Neuron (in vitro differentiated cells): Measurements from ENCODE around the gene MARCHF3.

Experiments used
- H2AFZ ChIP-seq: one replicate; pipeline ENCODE4 v1.6.1; 2013; ENCODE audit warnings: low read depth, mild to moderate bottlenecking, inconsistent platforms, low read length, moderate library complexity
- H3K27me3 ChIP-seq: one replicate; pipeline ENCODE4 v1.6.1; 2013; ENCODE audit warnings: low read length; ENCODE audit not compliant: insufficient read depth
- H3K36me3 ChIP-seq: one replicate; pipeline ENCODE4 v1.6.1; 2013; ENCODE audit warnings: low read length; ENCODE audit not compliant: insufficient read depth
- H3K4me1 ChIP-seq: one replicate; pipeline ENCODE4 v1.6.1; 2013; ENCODE audit warnings: low read length; ENCODE audit not compliant: insufficient read depth
- H3K4me3 ChIP-seq: 2 replicates; pipeline ENCODE4 v1.5.1; 2013; ENCODE audit warnings: mild to moderate bottlenecking, low read length, moderate library complexity
- H3K9me3 ChIP-seq: one replicate; pipeline ENCODE4 v1.6.1; 2013; ENCODE audit warnings: low read length

The MARCHF3 gene, protein sequence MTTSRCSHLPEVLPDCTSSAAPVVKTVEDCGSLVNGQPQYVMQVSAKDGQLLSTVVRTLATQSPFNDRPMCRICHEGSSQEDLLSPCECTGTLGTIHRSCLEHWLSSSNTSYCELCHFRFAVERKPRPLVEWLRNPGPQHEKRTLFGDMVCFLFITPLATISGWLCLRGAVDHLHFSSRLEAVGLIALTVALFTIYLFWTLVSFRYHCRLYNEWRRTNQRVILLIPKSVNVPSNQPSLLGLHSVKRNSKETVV

DNA sequence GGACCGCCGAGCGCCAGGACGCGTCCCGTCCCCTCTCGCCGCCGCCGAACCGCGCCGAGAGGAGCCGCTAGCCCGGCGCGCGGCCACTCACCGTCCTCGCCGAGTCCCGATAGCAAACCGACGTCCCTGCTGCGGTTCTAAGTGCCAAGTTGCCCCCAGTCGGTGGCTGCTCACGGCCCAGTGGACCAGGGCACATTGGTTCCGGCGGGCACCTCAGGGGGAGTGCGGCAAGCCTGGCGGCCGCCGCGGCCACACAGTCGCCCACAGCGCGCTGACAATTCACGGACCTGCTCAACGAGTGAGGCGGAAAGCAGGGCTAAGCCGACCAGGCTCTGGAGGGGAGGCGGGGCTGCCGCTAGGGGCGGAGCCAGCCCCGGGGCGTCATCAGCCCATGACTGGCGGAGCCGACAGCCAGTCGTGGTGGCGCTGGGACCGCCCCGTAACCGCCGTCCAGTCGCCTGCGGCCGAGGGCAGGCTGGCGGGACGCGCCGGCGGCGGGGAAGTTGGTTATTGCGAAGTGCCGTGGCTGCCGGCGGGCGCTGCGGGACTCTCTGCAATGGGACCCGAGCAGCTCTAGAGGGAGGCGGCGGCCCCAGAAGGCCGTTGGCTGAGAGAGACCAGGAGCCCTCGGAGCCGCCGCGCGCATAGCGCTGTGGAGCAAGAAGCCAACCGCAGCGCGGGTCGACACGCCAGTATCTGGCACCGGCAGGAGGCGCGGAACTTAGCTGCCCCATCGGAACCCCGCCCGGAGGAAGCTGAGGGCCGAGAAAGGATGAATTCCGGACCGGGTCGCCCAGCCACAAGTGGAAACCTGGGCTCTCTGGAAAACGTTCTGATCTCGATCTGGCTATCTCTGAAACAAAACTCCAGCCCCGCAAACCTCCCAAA, at the start of gene MARCHF3:
TSS of gene MARCHF3 (minus strand) at position 300 of the 888 bp plus-strand sequence. CDS start 112,387 bp downstream, outside the sequence.
- Histone ChIP-seq H3K36me3 (no peaks in the 10 kb centered on the region), H3K9me3 (peaks cover 3% of the 10 kb centered on the region), H3K4me1 (peaks cover 37% of the 10 kb centered on the region), H3K4me3 (peak within 1 kb of the TSS; percentile 92), H2AFZ (peak within 1 kb of the TSS; percentile 98), H3K27me3 (peaks cover 3% of the 10 kb centered on the region)

DNA sequence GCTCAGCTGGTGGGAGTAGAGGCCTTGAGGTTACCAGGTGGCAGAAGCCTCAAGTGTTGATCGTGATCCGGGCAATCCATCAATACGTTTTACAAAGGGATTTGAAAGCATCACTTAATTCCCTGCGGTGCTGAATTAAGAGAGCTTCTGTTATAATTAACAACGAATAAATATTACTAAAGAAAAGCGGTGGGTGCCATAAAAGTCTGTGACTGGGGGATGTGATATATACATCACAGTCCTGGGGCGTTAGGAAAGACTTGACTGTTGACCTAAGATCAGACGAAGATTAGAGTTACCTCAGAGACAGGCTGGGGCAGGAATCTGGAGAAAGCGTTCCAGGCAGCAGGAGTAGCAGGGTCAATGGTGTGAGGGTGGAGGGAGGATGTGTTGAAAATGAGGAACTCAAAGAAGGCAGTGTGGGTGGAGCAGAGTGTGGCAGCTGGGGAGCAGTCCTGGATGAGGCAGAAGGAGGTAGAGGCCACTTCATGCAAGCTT, 49.7 kb upstream of the MARCHF3 start:
- Histone ChIP-seq H3K4me3 (no peak overlapping the region), H3K36me3 (no peaks in the 10 kb centered on the region), H2AFZ (no peak overlapping the region), H3K27me3 (no peaks in the 10 kb centered on the region), H3K9me3 (no peaks in the 10 kb centered on the region), H3K4me1 (peaks cover 24% of the 10 kb centered on the region)

DNA sequence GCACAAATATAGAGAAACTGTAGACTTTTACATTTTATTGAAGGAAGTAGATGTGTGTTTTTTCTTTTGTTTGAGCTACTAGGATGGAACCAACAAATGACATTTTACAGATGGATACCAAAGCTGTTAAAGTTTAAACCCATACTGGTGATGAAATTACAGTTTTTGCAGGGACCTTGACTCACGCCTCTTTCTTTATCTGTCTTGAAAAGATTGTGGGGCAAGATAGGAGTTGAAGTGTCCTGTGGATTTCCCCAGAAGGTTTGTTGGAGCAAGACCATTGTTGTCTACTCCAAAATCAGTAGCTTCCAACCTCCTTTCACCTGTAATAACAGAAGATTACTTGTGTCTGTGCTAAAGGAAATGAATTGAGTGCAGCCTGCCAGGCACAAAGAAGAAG, 47.0 kb upstream of the MARCHF3 start:
- Histone ChIP-seq H3K4me1 (peaks cover 19% of the 10 kb centered on the region), H3K4me3 (no peak overlapping the region), H3K9me3 (no peaks in the 10 kb centered on the region), H3K36me3 (no peaks in the 10 kb centered on the region), H3K27me3 (no peaks in the 10 kb centered on the region), H2AFZ (no peak overlapping the region)

DNA sequence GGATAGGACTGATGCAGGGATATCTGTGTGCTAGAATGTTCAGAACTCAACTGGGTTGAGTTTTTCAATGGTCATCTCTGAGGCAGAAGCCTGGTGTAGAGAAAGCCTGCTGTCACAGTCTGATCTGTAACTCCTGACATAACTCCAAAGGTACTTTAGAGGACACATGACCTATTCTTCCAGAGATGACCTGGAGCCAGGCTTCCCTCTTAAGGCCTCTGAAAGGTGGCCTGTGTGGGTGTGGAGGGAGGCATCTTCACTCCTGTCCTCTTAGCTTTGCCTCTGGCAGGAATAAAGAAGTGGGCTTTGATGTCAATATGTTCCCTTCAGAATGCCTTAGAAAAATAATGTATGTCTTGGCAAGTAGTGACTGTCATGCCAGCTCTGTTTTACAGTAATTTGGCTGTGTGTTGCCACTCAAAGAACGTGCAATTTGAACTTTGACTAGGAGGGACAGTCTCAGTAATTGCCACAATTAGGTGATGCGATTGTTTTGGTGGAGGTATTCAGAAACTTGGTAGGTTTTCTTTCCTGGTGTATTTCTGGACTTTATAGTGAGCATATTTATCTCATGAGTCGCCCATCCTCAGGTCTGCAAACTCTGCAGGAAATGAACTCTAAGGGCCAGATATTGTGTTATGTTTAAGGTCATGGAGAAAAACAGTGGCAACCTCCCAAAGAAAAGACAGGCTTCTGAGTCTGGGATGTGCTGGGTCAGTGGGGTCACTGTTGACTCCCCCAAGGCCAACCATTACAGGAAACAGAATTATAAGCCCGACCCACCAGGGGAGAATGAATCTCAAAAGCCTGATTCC, 46.2 kb upstream of the MARCHF3 start:
- H3K4me3 ChIP-seq = no peak overlapping the region
- no peaks in the 10 kb centered on the region for H3K9me3 ChIP-seq
- H3K36me3 ChIP-seq = no peaks in the 10 kb centered on the region
- H3K4me1 ChIP-seq = peaks cover 19% of the 10 kb centered on the region
- no peak overlapping the region for H2AFZ ChIP-seq
- no peaks in the 10 kb centered on the region for H3K27me3 ChIP-seq

DNA sequence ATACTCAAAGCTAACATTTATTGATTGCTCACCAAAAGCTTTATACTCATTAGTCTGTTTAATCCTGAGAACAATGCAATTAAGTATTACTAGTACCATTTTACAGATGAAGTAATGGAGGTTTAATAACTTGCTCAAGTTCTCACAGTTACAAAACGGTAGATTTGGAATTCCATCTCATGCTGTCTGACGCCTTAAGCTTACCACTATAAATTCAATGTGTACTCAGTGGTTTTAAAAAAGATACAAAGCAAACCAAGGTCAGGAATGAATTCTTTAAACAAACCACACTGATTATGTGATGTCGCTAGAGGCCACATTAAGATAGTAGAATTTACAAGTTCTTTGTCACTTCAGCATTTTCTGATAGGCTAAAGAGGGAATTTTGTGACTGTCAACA, 44.1 kb upstream of the MARCHF3 start:
- no peaks in the 10 kb centered on the region for H3K9me3 ChIP-seq
- H3K4me1 ChIP-seq = peaks cover 12% of the 10 kb centered on the region
- H3K27me3 ChIP-seq = no peaks in the 10 kb centered on the region
- no peak overlapping the region for H3K4me3 ChIP-seq
- H2AFZ ChIP-seq = no peak overlapping the region
- no peaks in the 10 kb centered on the region for H3K36me3 ChIP-seq

DNA sequence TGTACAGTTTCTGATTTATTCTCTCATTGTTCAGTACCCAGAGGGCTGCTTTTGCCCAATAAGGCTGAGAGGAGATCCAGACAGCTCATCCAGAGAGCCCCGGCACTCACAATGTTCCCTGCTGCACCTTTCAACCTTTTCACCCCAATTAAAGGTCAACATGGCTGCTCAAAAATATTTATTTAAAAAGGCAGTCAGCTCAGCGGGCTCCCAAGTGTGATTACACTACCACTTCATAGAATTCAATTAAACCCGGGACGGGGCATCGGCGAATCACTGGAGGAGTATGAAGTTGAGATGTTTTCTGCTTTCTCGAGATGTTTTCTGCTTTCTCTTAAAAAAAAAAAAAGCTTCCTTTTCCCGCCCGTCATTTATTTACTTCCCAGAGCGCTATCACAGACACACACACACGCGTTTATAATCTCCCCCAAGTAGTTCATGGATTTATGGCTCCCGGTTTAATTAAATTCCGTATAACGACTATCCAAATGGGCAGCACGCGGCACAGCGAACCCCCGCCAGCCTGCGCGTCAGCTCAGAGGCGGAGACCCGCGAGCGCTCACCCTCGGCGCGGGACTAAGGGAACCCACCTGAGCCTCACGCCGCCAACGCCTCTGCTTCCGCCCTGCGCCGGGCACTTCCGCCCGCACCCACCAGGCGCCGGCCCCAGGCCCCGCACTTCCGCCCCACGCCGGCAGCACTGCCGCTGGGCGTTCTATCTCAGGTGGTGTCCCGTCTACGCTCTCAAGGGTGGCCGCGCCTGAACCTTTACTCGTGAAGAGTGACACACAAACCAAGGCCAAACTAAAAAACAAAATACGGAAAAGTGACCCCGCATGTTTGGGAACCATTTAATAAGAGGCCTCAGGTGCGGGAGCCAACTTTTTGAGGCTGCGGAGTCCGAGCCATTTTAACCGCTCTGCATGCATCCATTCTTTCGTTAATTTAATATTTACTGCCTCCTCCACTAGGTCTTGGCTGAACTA, 42.8 kb upstream of the MARCHF3 start, which contains the start of gene C5orf63:
TSS of gene C5orf63 (minus strand) at position 642 of the 986 bp plus-strand sequence. CDS start 14,507 bp downstream, outside the sequence.
- H2AFZ ChIP-seq = no peak within 1 kb of the TSS
- no peaks in the 10 kb centered on the region for H3K27me3 ChIP-seq
- H3K4me1 ChIP-seq = peaks cover 15% of the 10 kb centered on the region
- H3K36me3 ChIP-seq = no peaks in the 10 kb centered on the region
- no peaks in the 10 kb centered on the region for H3K9me3 ChIP-seq
- H3K4me3 ChIP-seq = no peak within 1 kb of the TSS

DNA sequence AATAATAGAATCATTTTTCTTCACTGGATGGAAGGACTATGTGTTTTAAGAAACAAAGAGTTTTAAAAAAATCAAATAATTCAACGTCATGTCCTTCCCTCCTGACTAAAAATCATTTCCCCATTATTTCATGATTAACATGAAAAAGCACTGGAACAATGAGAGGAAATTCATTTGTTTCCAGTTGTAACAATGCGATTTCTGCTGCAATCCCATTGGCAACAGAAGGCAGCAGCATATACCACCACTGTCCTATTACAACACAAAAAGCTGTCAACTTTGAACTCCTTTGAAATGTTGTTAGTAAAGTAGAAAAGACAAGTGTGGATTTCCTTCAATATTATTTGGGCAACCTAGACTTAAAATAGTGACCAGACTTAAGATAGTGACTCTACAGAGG, 39.9 kb upstream of the MARCHF3 start:
- Histone ChIP-seq H3K4me1 (peaks cover 3% of the 10 kb centered on the region), H3K36me3 (no peaks in the 10 kb centered on the region), H3K4me3 (no peak overlapping the region), H3K27me3 (no peaks in the 10 kb centered on the region), H3K9me3 (no peaks in the 10 kb centered on the region), H2AFZ (no peak overlapping the region)

DNA sequence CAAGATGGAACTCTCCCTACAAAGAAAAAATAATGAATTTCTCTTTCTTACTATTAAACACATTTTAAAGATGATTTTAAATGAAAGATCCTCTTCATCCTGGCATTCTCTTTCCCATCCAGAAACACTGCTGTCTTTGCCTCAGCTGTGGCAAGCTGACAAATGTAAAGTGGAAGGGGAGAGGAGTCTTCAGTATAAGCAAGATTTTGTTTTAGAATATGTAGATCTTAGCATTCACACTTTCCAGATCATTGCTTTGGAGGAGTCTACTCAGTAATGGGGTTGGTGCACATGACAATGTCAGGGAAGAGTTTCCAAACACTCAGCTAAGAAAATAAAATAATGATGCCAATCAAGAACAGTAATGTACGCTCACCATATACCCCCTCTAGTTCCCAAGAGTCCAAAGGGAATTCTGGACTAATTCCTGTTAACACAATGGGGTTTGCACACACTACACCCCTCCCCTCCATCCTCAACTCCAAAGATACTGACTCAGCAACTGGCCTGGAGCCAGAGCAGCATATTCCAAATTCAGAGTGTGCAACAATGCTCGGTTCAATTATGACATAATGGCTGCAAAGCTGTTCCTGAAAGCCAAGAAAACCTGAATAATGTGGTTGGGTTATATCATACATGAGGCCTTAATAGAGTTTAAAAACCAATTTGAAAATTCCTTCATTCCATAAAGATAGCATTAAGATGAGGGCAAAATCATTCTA, 38.3 kb upstream of the MARCHF3 start:
- Histone ChIP-seq H3K9me3 (no peaks in the 10 kb centered on the region), H2AFZ (no peak overlapping the region)

DNA sequence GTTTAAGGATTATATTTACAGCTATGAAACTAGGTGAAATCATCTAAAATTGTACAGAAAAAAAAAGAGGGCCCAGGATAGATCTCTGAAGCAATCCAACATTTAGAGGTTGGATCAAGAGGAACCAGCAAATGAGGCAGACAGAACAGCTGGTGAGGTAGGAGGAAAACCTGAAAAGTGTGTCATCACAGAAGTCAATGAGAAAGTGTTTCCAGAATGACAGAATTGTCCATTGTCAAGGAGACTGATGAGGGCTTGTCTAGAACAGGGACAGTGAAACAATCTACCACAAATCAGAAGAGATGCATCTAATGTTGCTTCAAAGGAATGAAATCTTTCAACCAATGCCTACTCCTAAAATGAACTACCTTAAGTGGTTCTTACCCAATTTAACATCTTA, 36.4 kb upstream of the MARCHF3 start:
- Histone ChIP-seq H3K9me3 (no peaks in the 10 kb centered on the region), H3K4me1 (peaks cover 23% of the 10 kb centered on the region), H3K36me3 (no peaks in the 10 kb centered on the region), H3K27me3 (no peaks in the 10 kb centered on the region), H2AFZ (no peak overlapping the region), H3K4me3 (no peak overlapping the region)

More for the DNA sequence above, 38.3 kb upstream of the MARCHF3 start:
- H3K4me1 ChIP-seq = peaks cover 14% of the 10 kb centered on the region
- no peak overlapping the region for H3K4me3 ChIP-seq
- H3K36me3 ChIP-seq = no peaks in the 10 kb centered on the region
- H3K27me3 ChIP-seq = no peaks in the 10 kb centered on the region

DNA sequence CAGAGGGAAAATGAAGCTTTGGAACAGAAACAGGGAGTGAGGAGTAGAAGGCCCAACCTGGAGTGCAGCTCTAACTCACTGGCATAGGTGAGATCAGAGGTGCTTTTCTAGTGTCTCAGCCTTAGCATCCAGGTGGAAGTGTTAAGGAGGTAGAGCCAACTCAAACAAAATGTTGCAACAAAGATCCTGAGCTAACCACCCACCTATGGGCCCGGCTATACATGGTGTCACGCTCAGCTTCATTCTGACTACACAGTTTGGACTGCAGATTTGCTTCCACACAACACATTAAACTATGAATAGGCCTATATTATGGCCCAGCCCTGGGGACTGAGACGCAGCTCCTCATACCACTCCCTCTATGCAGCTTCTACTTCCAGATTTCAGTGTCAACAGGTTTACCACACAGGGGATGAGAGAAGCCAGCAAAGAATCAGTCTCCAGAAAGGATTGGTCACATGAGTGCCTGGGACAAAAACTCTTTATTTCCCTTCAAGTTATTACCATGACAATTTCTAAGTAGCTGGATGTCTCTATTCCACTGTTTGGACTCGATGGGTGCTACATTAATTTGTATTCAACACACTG, 34.0 kb upstream of the MARCHF3 start:
- no peak overlapping the region for H3K4me3 ChIP-seq
- H3K9me3 ChIP-seq = no peaks in the 10 kb centered on the region
- H3K4me1 ChIP-seq = peaks cover 23% of the 10 kb centered on the region
- no peaks in the 10 kb centered on the region for H3K36me3 ChIP-seq
- no peaks in the 10 kb centered on the region for H3K27me3 ChIP-seq
- H2AFZ ChIP-seq = no peak overlapping the region

DNA sequence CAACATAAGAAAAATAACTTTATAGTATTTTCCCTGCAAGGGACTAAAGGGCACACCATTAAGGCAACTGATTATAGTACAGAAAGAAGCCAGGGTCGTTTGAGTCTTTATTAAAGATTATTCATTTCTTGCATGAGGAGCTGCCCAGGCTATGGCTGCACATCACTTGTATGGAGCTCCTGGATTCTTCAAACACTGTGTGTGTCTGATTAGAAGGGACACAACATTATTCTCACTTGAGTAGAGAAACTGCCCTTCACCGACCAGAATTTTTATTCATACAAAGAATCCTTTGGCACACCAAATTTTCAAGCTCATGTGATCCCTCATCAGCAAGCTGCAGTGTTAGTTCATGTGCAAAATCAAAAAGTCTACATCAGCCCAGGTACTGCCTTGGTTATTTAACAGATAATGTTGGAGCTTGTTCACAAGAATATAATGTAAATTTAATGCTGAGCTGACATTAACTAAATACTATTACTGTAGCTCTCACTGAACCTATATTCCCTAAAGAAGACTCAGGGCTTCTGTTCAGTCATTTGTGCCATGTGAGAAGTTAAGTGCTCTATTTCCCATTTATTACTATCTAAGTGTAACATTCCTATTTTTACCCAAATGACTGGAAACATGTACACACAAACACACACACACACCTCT, 33.0 kb upstream of the MARCHF3 start:
- Histone ChIP-seq H3K9me3 (no peaks in the 10 kb centered on the region), H3K36me3 (no peaks in the 10 kb centered on the region), H3K4me1 (peaks cover 20% of the 10 kb centered on the region), H2AFZ (no peak overlapping the region), H3K27me3 (no peaks in the 10 kb centered on the region), H3K4me3 (no peak overlapping the region)
